Neural cell (in vitro differentiated cells): ENCODE measurements around the gene DOCK2. TPM values are rescaled to one million over a fixed set of nuclear protein-coding genes. Genes with fewer than 3 reads are reported as not detected.

Source experiments
- H2AFZ ChIP-seq: fragments of 200-600, 300-800 bp; sonication (generic), shearing (Covaris generic); 2 replicates; pipeline ENCODE4 v1.6.0; 2014; ENCODE audit warnings: low read depth, mild to moderate bottlenecking, antibody characterized with exemption, low read length, moderate library complexity
- H3F3A ChIP-seq: fragments of 200-600 bp; shearing (Covaris generic); 2 replicates; pipeline ENCODE4 v1.6.1; 2016; ENCODE audit warnings: mild to moderate bottlenecking, moderate library complexity, mixed read lengths, antibody characterized with exemption, low read length; ENCODE audit not compliant: insufficient read depth, poor library complexity, severe bottlenecking
- H3K27ac ChIP-seq: fragments of 200-600, 300-800 bp; sonication (generic), shearing (Covaris generic); 2 replicates; pipeline ENCODE4 v1.5.1; 2014; ENCODE audit warnings: mild to moderate bottlenecking, low read length, moderate library complexity
- H3K27me3 ChIP-seq: fragments of 300-800, 200-600 bp; sonication (generic), shearing (Covaris generic); 2 replicates; pipeline ENCODE4 v1.6.0; 2014; ENCODE audit warnings: mild to moderate bottlenecking, low read depth, low read length, moderate library complexity; ENCODE audit not compliant: insufficient read depth
- H3K36me3 ChIP-seq: fragments of 300-800, 200-600 bp; sonication (generic), shearing (Covaris generic); 2 replicates; pipeline ENCODE4 v1.5.1; 2014; ENCODE audit warnings: mild to moderate bottlenecking, antibody characterized with exemption, low read length, moderate library complexity; ENCODE audit not compliant: insufficient read depth
- H3K4me2 ChIP-seq: fragments of 300-800, 200-600 bp; sonication (generic), shearing (Covaris generic); 2 replicates; pipeline ENCODE4 v1.6.0; 2014; ENCODE audit warnings: mild to moderate bottlenecking, low read length
- H3K4me3 ChIP-seq: fragments of 300-800, 200-600 bp; sonication (generic), shearing (Covaris generic); 2 replicates; pipeline ENCODE4 v1.5.1; 2014; ENCODE audit warnings: mild to moderate bottlenecking, low read length, moderate library complexity
- H3K79me2 ChIP-seq: fragments of 200-600 bp; shearing (Covaris generic); replicated peaks from 2 replicates; pipeline ENCODE4 v1.6.0; 2014; ENCODE audit warnings: mild to moderate bottlenecking, low read length, moderate library complexity; ENCODE audit not compliant: insufficient read depth
- H3K9ac ChIP-seq: fragments of 300-800, 200-600 bp; sonication (generic), shearing (Covaris generic); 2 replicates; pipeline ENCODE4 v1.6.1; 2016; ENCODE audit warnings: mild to moderate bottlenecking, low read length, mixed read lengths
- H3K9me2 ChIP-seq: fragments of 200-600 bp; shearing (Covaris generic); 2 replicates; pipeline ENCODE4 v1.6.1; 2016; ENCODE audit warnings: mild to moderate bottlenecking, low read length, mixed read lengths; ENCODE audit not compliant: insufficient read depth
- H3K9me3 ChIP-seq: fragments of 200-600, 300-800 bp; sonication (generic), shearing (Covaris generic); 2 replicates; pipeline ENCODE4 v1.6.1; 2016; ENCODE audit warnings: mild to moderate bottlenecking, mixed run types, low read length, moderate library complexity, mixed read lengths
- H4K20me1 ChIP-seq: fragments of 200-600 bp; shearing (Covaris generic); 2 replicates; pipeline ENCODE4 v1.6.1; 2016; ENCODE audit warnings: mild to moderate bottlenecking, mixed run types; ENCODE audit not compliant: insufficient read depth
- CTCF ChIP-seq: fragments of 450-650 bp; IDR thresholded peaks from 2 replicates; pipeline ENCODE4 v1.5.1; 2014; ENCODE audit warnings: antibody characterized with exemption, mild to moderate bottlenecking, moderate library complexity; ENCODE audit not compliant: poor library complexity, severe bottlenecking
- EP300 ChIP-seq: fragments of 450-650 bp; conservative IDR thresholded peaks from 2 replicates; pipeline ENCODE4 v1.6.1; 2014; ENCODE audit warnings: antibody characterized with exemption, mild to moderate bottlenecking, moderate library complexity; ENCODE audit not compliant: poor library complexity, severe bottlenecking
- EZH2 ChIP-seq: fragments of 200-600, 300-800 bp; shearing (Covaris generic), sonication (generic); IDR thresholded peaks from 2 replicates; pipeline ENCODE4 v1.6.1; 2014; ENCODE audit warnings: antibody characterized with exemption, low read length, borderline replicate concordance, mild to moderate bottlenecking; ENCODE audit not compliant: insufficient read depth, poor library complexity, severe bottlenecking
- MXI1 ChIP-seq: fragments of 450-650 bp; conservative IDR thresholded peaks from 2 replicates; pipeline ENCODE4 v1.6.1; 2014; ENCODE audit warnings: antibody characterized with exemption, mild to moderate bottlenecking; ENCODE audit not compliant: poor library complexity, severe bottlenecking
- POLR2AphosphoS5 ChIP-seq: IDR thresholded peaks from 2 replicates; pipeline ENCODE4 v1.6.1; 2012
- RAD21 ChIP-seq: fragments of 450-650 bp; conservative IDR thresholded peaks from 2 replicates; pipeline ENCODE4 v1.6.1; 2014; ENCODE audit warnings: antibody characterized with exemption, mild to moderate bottlenecking, moderate library complexity
- REST ChIP-seq: IDR thresholded peaks from 2 replicates; pipeline ENCODE4 v1.6.1; 2012; ENCODE audit warnings: borderline replicate concordance
- SMC3 ChIP-seq: fragments of 450-650 bp; conservative IDR thresholded peaks from 2 replicates; pipeline ENCODE4 v1.6.1; 2014; ENCODE audit warnings: antibody characterized with exemption, mild to moderate bottlenecking, moderate library complexity; ENCODE audit not compliant: poor library complexity
- TAF1 ChIP-seq: IDR thresholded peaks from 2 replicates; pipeline ENCODE4 v1.6.1; 2012; ENCODE audit warnings: low read depth
- polyA plus RNA-seq: library from polyadenylated mRNA; depleted of rRNA; stranded (reverse); fragments of >200 nt; gene quantifications from 2 replicates; pipeline ENCODE4 v1.2.3, GENCODE V29; 2014

The DOCK2 gene
- polyA plus RNA-seq, 1 donor from 2014 or later: 0.15 TPM

DNA sequence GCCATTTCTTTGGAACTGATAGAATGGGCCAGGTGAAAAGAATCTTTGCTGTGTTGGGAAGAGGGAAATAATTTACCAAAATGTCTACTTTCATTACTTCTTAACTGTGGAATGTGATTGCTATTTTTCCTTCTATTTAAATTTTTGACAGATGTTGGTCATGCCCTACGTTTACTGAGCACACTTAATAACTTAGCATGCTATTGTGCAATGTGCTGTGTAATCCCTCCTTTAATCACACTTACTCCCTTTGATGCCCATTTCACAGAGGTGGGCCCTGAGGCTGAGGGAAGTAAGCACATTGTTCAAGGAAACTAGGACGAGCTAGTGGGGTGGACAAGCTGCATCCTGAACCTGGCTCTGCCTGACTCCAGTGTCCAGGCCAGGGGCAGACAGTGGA lies 391.0 kb downstream of the DOCK2 start:
- Histone ChIP-seq H3K36me3 (no peaks in the 10 kb centered on the region), H2AFZ (no peak overlapping the region), H3K9me3 (no peaks in the 10 kb centered on the region), H3K27me3 (no peaks in the 10 kb centered on the region), H4K20me1 (no peaks in the 10 kb centered on the region), H3K27ac (no peak overlapping the region), H3K9me2 (no peaks in the 10 kb centered on the region), H3K4me3 (no peak overlapping the region), H3F3A (no peaks in the 10 kb centered on the region), H3K9ac (no peak overlapping the region), H3K79me2 (no peaks in the 10 kb centered on the region), H3K4me2 (no peak overlapping the region)
- TF ChIP-seq RAD21 (no peak), SMC3 (no peak), POLR2AphosphoS5 (no peak), EZH2 (no peak), EP300 (no peak), REST (no peak), TAF1 (no peak), MXI1 (no peak), CTCF (no peak)

GRCh38 chr5:170034231-170034630 lies 397.2 kb downstream of the DOCK2 start:
- no peak for TF ChIP-seq POLR2AphosphoS5
- TF ChIP-seq TAF1: no peak
- no peak for TF ChIP-seq MXI1
- no peak for TF ChIP-seq EP300
- TF ChIP-seq SMC3: no peak
- TF ChIP-seq REST: no peak
- TF ChIP-seq CTCF: no peak
- TF ChIP-seq EZH2: no peak
- no peak for TF ChIP-seq RAD21
- no peaks in the 10 kb centered on the region for H3K9me2 ChIP-seq
- no peak overlapping the region for H3K4me2 ChIP-seq
- no peak overlapping the region for H3K4me3 ChIP-seq
- no peak overlapping the region for H3K27ac ChIP-seq
- no peaks in the 10 kb centered on the region for H3K9me3 ChIP-seq
- H3K9ac ChIP-seq: no peak overlapping the region
- no peaks in the 10 kb centered on the region for H3F3A ChIP-seq
- no peaks in the 10 kb centered on the region for H3K27me3 ChIP-seq
- no peak overlapping the region for H2AFZ ChIP-seq
- no peaks in the 10 kb centered on the region for H3K79me2 ChIP-seq
- H4K20me1 ChIP-seq: no peaks in the 10 kb centered on the region
- H3K36me3 ChIP-seq: no peaks in the 10 kb centered on the region
